ENCODE results near the gene UBE2E2.

The UBE2E2 gene

GRCh38 chr3:23162934-23163333, 40.2 kb upstream of the UBE2E2 start:
- no peak overlapping the region for H3K4me3 ChIP-seq (ENCODE audit: low read depth, low read length)
- peak; percentile 83 for DNase-seq (ENCODE audit: low read depth)
- TF ChIP-seq CTCF (IDR thresholded peaks at IDR 0.05; ENCODE audit: insufficient read depth, low read depth, low read length, missing control alignments): no peak

GRCh38 chr3:23164746-23165145, 38.4 kb upstream of the UBE2E2 start:
- TF ChIP-seq CTCF (IDR thresholded peaks at IDR 0.05; ENCODE audit: insufficient read depth, low read depth, low read length, missing control alignments): no peak

GRCh38 chr3:23165571-23165970, 37.6 kb upstream of the UBE2E2 start:
- DNase-seq (ENCODE audit: low read depth): no peak
- H3K4me3 ChIP-seq (ENCODE audit: low read depth, low read length): no peak overlapping the region
- no peak for TF ChIP-seq CTCF (IDR thresholded peaks at IDR 0.05; ENCODE audit: insufficient read depth, low read depth, low read length, missing control alignments)

More at GRCh38 chr3:23164746-23165145, 38.4 kb upstream of the UBE2E2 start:
- no peak for DNase-seq (ENCODE audit: low read depth)
- H3K4me3 ChIP-seq (ENCODE audit: low read depth, low read length): no peak overlapping the region

GRCh38 chr3:23166276-23166675, 36.9 kb upstream of the UBE2E2 start:
- no peak for DNase-seq (ENCODE audit: low read depth)
- H3K4me3 ChIP-seq (ENCODE audit: low read depth, low read length): no peak overlapping the region
- no peak for TF ChIP-seq CTCF (IDR thresholded peaks at IDR 0.05; ENCODE audit: insufficient read depth, low read depth, low read length, missing control alignments)

- no peak for DNase-seq (ENCODE audit: low read depth)
- H3K4me3 ChIP-seq (ENCODE audit: low read depth, low read length): no peak overlapping the region
- no peak for TF ChIP-seq CTCF (IDR thresholded peaks at IDR 0.05; ENCODE audit: insufficient read depth, low read depth, low read length, missing control alignments)
Observed at GRCh38 chr3:23166845-23167244, 36.3 kb upstream of the UBE2E2 start.

GRCh38 chr3:23169551-23169950, 33.6 kb upstream of the UBE2E2 start:
- TF ChIP-seq CTCF (IDR thresholded peaks at IDR 0.05; ENCODE audit: insufficient read depth, low read depth, low read length, missing control alignments): no peak
- H3K4me3 ChIP-seq (ENCODE audit: low read depth, low read length): no peak overlapping the region
- DNase-seq (ENCODE audit: low read depth): no peak

GRCh38 chr3:23170291-23170690, 32.8 kb upstream of the UBE2E2 start:
- TF ChIP-seq CTCF (IDR thresholded peaks at IDR 0.05; ENCODE audit: insufficient read depth, low read depth, low read length, missing control alignments): no peak
- DNase-seq (ENCODE audit: low read depth): peak; percentile 11
- H3K4me3 ChIP-seq (ENCODE audit: low read depth, low read length): no peak overlapping the region
